ENCODE results near the gene MPG. TPM values are rescaled to one million over a fixed set of nuclear protein-coding genes. Genes with fewer than 3 reads are reported as not detected.

The MPG gene
- total RNA-seq, 1 experiment from 2014 or later = 173 TPM

- no peak for DNase-seq (ENCODE audit: low read depth in 1 of 2, low spot score in 2 of 2)
- H3K4me3 ChIP-seq = no peak overlapping the region
- H3K9me3 ChIP-seq (replicated peaks) = no peaks in the 10 kb centered on the region
- H3K4me1 ChIP-seq (replicated peaks) = no peaks in the 10 kb centered on the region
- H3K36me3 ChIP-seq = no peaks in the 10 kb centered on the region
- no peak overlapping the region for H3K27ac ChIP-seq
- H3K27me3 ChIP-seq (replicated peaks) = no peaks in the 10 kb centered on the region
Observed at GRCh38 chr16:129075-129474, 51.0 kb downstream of the MPG start.

- no peak overlapping the region for H3K27ac ChIP-seq
Observed at GRCh38 chr16:130533-131173, 52.6 kb downstream of the MPG start.

GRCh38 chr16:132120-132519 lies 54.1 kb downstream of the MPG start:
- no peak for DNase-seq (ENCODE audit: low read depth in 1 of 2, low spot score in 2 of 2)
- Histone ChIP-seq H3K4me3 (no peak overlapping the region), H3K4me1 (replicated peaks) (no peaks in the 10 kb centered on the region), H3K27me3 (replicated peaks) (no peaks in the 10 kb centered on the region), H3K27ac (no peak overlapping the region), H3K36me3 (no peaks in the 10 kb centered on the region), H3K9me3 (replicated peaks) (no peaks in the 10 kb centered on the region)

More at GRCh38 chr16:130533-131173, 52.6 kb downstream of the MPG start:
- Histone ChIP-seq H3K4me1 (replicated peaks) (no peaks in the 10 kb centered on the region), H3K9me3 (replicated peaks) (no peaks in the 10 kb centered on the region), H3K27me3 (replicated peaks) (no peaks in the 10 kb centered on the region), H3K4me3 (no peak overlapping the region), H3K36me3 (no peaks in the 10 kb centered on the region)
- no peak for DNase-seq (ENCODE audit: low read depth in 1 of 2, low spot score in 2 of 2)

- H3K36me3 ChIP-seq = no peaks in the 10 kb centered on the region
- H3K9me3 ChIP-seq (replicated peaks) = no peaks in the 10 kb centered on the region
- no peaks in the 10 kb centered on the region for H3K27me3 ChIP-seq (replicated peaks)
- no peak for DNase-seq (ENCODE audit: low read depth in 1 of 2, low spot score in 2 of 2)
- no peak overlapping the region for H3K4me3 ChIP-seq
- no peaks in the 10 kb centered on the region for H3K4me1 ChIP-seq (replicated peaks)
- H3K27ac ChIP-seq = no peak overlapping the region
Observed at GRCh38 chr16:133716-134115, 55.7 kb downstream of the MPG start.

Other genes starting within 250 kb of the MPG start
- 10.1 and 20.8 TPM in 2 replicates for gene POLR3K, start 24.6 kb upstream of the MPG start, total RNA-seq (2014; rRNA removed; shearing (Covaris generic))
- gene SNRNP25, start 24.4 kb upstream of the MPG start, total RNA-seq (2014; rRNA removed; shearing (Covaris generic)) = 30.2 and 37.0 TPM in 2 replicates
- gene RHBDF1, start 5.6 kb upstream of the MPG start, total RNA-seq (2014; rRNA removed; shearing (Covaris generic)) = 21.4 and 23.4 TPM in 2 replicates
- gene NPRL3, start 60.4 kb downstream of the MPG start, total RNA-seq (2014; rRNA removed; shearing (Covaris generic)) = 7.5 and 11.2 TPM in 2 replicates
- gene HBZ, start 74.4 kb downstream of the MPG start, total RNA-seq (2014; rRNA removed; shearing (Covaris generic)) = not detected in 2 replicates
- gene HBM, start 87.8 kb downstream of the MPG start, total RNA-seq (2014; rRNA removed; shearing (Covaris generic)) = not detected in 2 replicates
- gene HBA2, start 94.7 kb downstream of the MPG start, total RNA-seq (2014; rRNA removed; shearing (Covaris generic)) = not detected in 2 replicates
- gene HBA1, start 98.5 kb downstream of the MPG start, total RNA-seq (2014; rRNA removed; shearing (Covaris generic)) = not detected in 2 replicates
- gene HBQ1, start 102.2 kb downstream of the MPG start, total RNA-seq (2014; rRNA removed; shearing (Covaris generic)) = not detected in 2 replicates
- gene LUC7L, start 151.2 kb downstream of the MPG start, total RNA-seq (2014; rRNA removed; shearing (Covaris generic)) = 47.1 and 53.3 TPM in 2 replicates
- gene FAM234A, start 156.6 kb downstream of the MPG start, total RNA-seq (2014; rRNA removed; shearing (Covaris generic)) = 99.5 and 102 TPM in 2 replicates
- not detected in 2 replicates for gene RGS11, start 197.7 kb downstream of the MPG start, total RNA-seq (2014; rRNA removed; shearing (Covaris generic))
- gene ARHGDIG, start 202.4 kb downstream of the MPG start, total RNA-seq (2014; rRNA removed; shearing (Covaris generic)) = not detected in 2 replicates
- gene PDIA2, start 204.9 kb downstream of the MPG start, total RNA-seq (2014; rRNA removed; shearing (Covaris generic)) = not detected in 2 replicates

All from SJSA1 (cell line).